GM12891 (cell line): ENCODE data around the gene MESP2.

Experiments
- POLR2A ChIP-seq: IDR thresholded peaks from 2 replicates; pipeline ENCODE4 v1.6.1; 2011; ENCODE audit warnings: low read depth, low read length, control low read depth
- POLR2AphosphoS5 ChIP-seq: IDR thresholded peaks from 2 replicates; pipeline ENCODE4 v1.6.1; 2011; ENCODE audit warnings: low read depth, low read length, control low read depth
- SPI1 ChIP-seq: IDR thresholded peaks from 2 replicates; pipeline ENCODE4 v1.6.1; 2011; ENCODE audit warnings: low read depth, low read length, control low read depth
- TAF1 ChIP-seq: IDR thresholded peaks from 2 replicates; pipeline ENCODE4 v1.6.1; 2011; ENCODE audit warnings: low read depth, low read length, control low read depth

DNA sequence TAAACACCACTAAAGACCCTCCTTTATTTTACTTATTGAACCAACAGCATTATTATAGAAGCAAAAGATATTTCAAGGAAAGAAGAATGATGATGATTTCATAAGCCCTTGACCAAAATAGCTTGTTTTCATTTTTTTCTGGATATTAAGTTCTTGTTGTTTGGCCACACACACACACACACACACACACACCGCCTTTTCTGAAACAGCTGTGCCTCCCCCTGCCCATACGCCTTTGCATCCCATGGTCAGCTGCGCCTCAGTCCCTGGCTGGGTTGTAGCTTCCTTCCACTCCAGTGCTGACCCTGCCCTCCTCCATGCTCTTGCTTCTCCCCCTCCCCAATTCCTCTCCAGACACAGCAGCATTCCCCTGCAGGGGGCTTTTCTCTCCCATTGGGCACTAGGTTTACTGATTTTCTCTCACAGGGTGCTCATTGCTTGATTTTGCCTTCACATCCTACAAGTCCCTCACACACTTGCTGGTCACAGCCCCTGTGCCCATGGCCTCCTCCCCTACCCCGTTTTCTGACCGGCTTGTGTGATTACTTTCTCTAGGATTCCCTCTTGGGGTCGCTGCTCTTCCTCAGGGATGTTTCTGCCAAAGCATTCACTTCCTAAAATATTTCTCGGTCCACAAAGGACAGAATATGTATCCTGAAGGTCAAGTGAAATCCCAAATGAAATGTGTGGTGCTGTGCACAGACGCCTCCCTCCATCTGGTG lies 43.5 kb upstream of the MESP2 start:
- TF ChIP-seq POLR2A: no peak
- no peak for TF ChIP-seq POLR2AphosphoS5
- TF ChIP-seq TAF1: no peak
- no peak for TF ChIP-seq SPI1
